OCI-LY1 (cell line): Measurements from ENCODE around the gene ERO1A.
A peak's percentile ranks its signal among the peaks of the same experiment; 100 is the strongest.
"Not testable (repeated sequence)": the region's sequence is repeated elsewhere in the genome, so short reads cannot be mapped to it uniquely, and the experiment has no call there.

Source experiments
- H2AFZ ChIP-seq: fragments of 200-600 bp; sonication (generic), shearing (Covaris generic); 2 replicates; pipeline ENCODE4 v1.6.0; 2014; ENCODE audit warnings: antibody characterized with exemption, mild to moderate bottlenecking, low read length
- H3F3A ChIP-seq: fragments of 200-600 bp; sonication (generic), shearing (Covaris generic); 2 replicates; pipeline ENCODE4 v1.6.0; 2014; ENCODE audit warnings: mild to moderate bottlenecking, antibody characterized with exemption, low read length, moderate library complexity; ENCODE audit not compliant: insufficient read depth
- H3K27ac ChIP-seq: fragments of 200-600 bp; sonication (generic); 2 replicates; pipeline ENCODE4 v1.5.1; 2014; ENCODE audit warnings: low read length, mixed run types, mild to moderate bottlenecking, low read depth; ENCODE audit not compliant: poor library complexity, severe bottlenecking
- H3K27me3 ChIP-seq: fragments of 200-600 bp; sonication (generic); 2 replicates; pipeline ENCODE4 v1.6.0; 2014; ENCODE audit warnings: antibody characterized with exemption, mild to moderate bottlenecking, low read length, moderate library complexity; ENCODE audit not compliant: insufficient read depth
- H3K36me3 ChIP-seq: fragments of 200-600 bp; sonication (generic); 2 replicates; pipeline ENCODE4 v1.6.1; 2014; ENCODE audit warnings: mild to moderate bottlenecking, antibody characterized with exemption, low read length, moderate library complexity, mixed read lengths; ENCODE audit not compliant: insufficient read depth
- H3K4me1 ChIP-seq: fragments of 200-600 bp; sonication (generic); 2 replicates; pipeline ENCODE4 v1.5.1; 2014; ENCODE audit warnings: mild to moderate bottlenecking, low read length, moderate library complexity; ENCODE audit not compliant: insufficient read depth, severe bottlenecking
- H3K4me2 ChIP-seq: fragments of 200-600 bp; sonication (generic), shearing (Covaris generic); 2 replicates; pipeline ENCODE4 v1.6.1; 2014; ENCODE audit warnings: low read length
- H3K4me3 ChIP-seq: fragments of 200-600 bp; sonication (generic); 2 replicates; pipeline ENCODE4 v1.5.1; 2014; ENCODE audit warnings: low read length, low read depth, mild to moderate bottlenecking, mixed read lengths; ENCODE audit not compliant: poor library complexity, severe bottlenecking
- H3K79me2 ChIP-seq: fragments of 200-600 bp; shearing (Covaris generic); 2 replicates; pipeline ENCODE4 v1.6.1; 2016; ENCODE audit warnings: mixed run types, low read length, mixed read lengths; ENCODE audit not compliant: insufficient read depth
- H3K9ac ChIP-seq: fragments of 200-600 bp; sonication (generic), shearing (Covaris generic); 2 replicates; pipeline ENCODE4 v1.6.1; 2014; ENCODE audit warnings: mild to moderate bottlenecking, low read length, mixed read lengths
- H3K9me2 ChIP-seq: fragments of 200-600 bp; sonication (generic), shearing (Covaris generic); 2 replicates; pipeline ENCODE4 v1.6.1; 2014; ENCODE audit warnings: low read depth, mild to moderate bottlenecking, low read length, mixed read lengths
- H3K9me3 ChIP-seq: fragments of 200-600 bp; shearing (Covaris generic); 2 replicates; pipeline ENCODE4 v1.6.1; 2014; ENCODE audit warnings: low read length, mixed read lengths
- H4K20me1 ChIP-seq: fragments of 200-600 bp; sonication (generic), shearing (Covaris generic); 2 replicates; pipeline ENCODE4 v1.6.0; 2016; ENCODE audit warnings: mild to moderate bottlenecking, low read length; ENCODE audit not compliant: insufficient read depth
- EZH2 ChIP-seq: fragments of 200-600 bp; sonication (generic), shearing (Covaris generic); IDR thresholded peaks from 2 replicates; pipeline ENCODE4 v1.8.0; 2017; ENCODE audit warnings: borderline replicate concordance, mixed run types, mild to moderate bottlenecking, antibody characterized with exemption, low read length, moderate library complexity, mixed read lengths
- TF ChIP-seq, protein P1 (sequence below): fragments of 200-600 bp; sonication (generic), shearing (Covaris generic); IDR thresholded peaks from 2 replicates; pipeline ENCODE4 v1.5.1; 2017; ENCODE audit warnings: mild to moderate bottlenecking, antibody characterized with exemption, low read length, moderate library complexity, mixed read lengths

ERO1A gene

DNA sequence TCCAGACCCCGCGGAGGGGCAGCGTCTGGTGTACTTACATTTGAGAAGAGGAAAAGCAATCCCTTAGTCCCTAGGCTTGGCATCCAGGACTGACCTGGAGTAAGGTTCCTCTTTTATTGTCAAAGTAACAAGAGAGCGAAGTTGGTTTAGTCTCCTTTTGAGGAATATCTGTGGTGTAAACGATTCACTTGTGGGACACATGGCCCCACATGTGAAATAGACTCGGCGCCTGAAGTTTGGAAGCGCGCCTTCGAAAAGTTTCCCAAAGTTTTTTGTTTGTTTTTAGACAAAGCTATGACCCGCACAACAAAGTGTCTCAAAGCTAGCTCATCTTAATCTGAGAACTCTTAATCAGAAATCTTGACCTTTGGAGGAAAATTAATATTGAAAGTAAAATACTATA is 35.4 kb upstream of the ERO1A start:
- Histone ChIP-seq H2AFZ (no peak overlapping the region), H4K20me1 (no peaks in the 10 kb centered on the region), H3K4me1 (peaks cover 9% of the 10 kb centered on the region), H3K9ac (peak overlapping the region; percentile 76), H3K9me2 (no peaks in the 10 kb centered on the region), H3K4me2 (peak overlapping the region; percentile 80), H3K27me3 (no peaks in the 10 kb centered on the region), H3K36me3 (peaks cover 41% of the 10 kb centered on the region), H3K4me3 (peak overlapping the region; percentile 77), H3F3A (no peaks in the 10 kb centered on the region), H3K27ac (peak overlapping the region; percentile 9), H3K9me3 (no peaks in the 10 kb centered on the region), H3K79me2 (peaks cover 14% of the 10 kb centered on the region)
- TF ChIP-seq EZH2, result no peak
- TF ChIP-seq, protein P1, sequence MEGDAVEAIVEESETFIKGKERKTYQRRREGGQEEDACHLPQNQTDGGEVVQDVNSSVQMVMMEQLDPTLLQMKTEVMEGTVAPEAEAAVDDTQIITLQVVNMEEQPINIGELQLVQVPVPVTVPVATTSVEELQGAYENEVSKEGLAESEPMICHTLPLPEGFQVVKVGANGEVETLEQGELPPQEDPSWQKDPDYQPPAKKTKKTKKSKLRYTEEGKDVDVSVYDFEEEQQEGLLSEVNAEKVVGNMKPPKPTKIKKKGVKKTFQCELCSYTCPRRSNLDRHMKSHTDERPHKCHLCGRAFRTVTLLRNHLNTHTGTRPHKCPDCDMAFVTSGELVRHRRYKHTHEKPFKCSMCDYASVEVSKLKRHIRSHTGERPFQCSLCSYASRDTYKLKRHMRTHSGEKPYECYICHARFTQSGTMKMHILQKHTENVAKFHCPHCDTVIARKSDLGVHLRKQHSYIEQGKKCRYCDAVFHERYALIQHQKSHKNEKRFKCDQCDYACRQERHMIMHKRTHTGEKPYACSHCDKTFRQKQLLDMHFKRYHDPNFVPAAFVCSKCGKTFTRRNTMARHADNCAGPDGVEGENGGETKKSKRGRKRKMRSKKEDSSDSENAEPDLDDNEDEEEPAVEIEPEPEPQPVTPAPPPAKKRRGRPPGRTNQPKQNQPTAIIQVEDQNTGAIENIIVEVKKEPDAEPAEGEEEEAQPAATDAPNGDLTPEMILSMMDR, result no peak

DNA sequence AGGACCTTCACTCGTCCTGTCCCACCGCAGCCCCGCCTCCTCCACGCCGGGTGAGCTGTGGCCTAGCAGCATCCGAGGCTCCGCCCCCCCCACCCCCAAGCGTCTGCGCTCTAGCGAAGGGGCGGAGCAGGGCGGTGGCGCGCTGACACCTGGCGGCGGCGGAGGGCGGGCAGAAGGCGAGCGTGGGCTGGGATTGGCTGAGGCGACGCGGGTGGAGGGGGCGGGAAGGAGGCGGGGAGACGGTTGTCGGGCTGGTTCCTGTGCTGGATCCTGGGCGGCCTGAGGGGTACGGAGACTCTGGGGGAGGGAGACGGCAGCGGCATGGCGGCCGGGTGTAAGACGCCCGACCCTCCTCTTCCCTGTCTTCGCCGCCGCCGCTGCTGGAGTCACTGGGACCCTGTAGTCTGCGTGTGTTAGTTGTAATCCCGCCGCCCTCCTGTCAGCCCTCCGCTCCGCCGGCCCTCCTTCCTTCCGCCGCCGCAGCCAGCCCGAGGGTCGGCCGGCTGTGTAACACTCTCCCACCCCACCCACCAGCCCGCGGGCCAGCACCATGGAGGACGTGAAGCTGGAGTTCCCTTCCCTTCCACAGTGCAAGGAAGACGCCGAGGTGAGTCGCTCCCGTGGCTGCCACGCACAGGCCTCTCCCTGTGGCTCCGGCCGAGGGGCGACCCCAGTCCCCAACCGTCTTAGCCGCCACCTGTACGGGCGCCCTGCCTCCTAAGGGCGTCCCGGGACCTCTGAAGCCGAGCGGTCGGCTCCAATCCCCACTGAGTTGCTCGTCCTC is 34.8 kb upstream of the ERO1A start, which contains the start of gene STYX:
STYX (plus strand) TSS at position 242 of the 784 bp plus-strand sequence; CDS start at position 551, 309 bp downstream.
- Histone ChIP-seq H3K27ac (peak within 1 kb of the TSS; percentile 9), H3K4me1 (peaks cover 9% of the 10 kb centered on the region), H2AFZ (no peak within 1 kb of the TSS), H3K9me3 (no peaks in the 10 kb centered on the region), H3K27me3 (no peaks in the 10 kb centered on the region), H3K4me3 (peak within 1 kb of the TSS; percentile 77), H3K4me2 (peak within 1 kb of the TSS; percentile 80), H3K9me2 (no peaks in the 10 kb centered on the region), H3K9ac (peak within 1 kb of the TSS; percentile 76), H3K79me2 (peaks cover 14% of the 10 kb centered on the region), H3K36me3 (peaks cover 47% of the 10 kb centered on the region), H3F3A (no peaks in the 10 kb centered on the region), H4K20me1 (no peaks in the 10 kb centered on the region)
- TF ChIP-seq, protein P1, result no peak
- no peak for TF ChIP-seq EZH2

DNA sequence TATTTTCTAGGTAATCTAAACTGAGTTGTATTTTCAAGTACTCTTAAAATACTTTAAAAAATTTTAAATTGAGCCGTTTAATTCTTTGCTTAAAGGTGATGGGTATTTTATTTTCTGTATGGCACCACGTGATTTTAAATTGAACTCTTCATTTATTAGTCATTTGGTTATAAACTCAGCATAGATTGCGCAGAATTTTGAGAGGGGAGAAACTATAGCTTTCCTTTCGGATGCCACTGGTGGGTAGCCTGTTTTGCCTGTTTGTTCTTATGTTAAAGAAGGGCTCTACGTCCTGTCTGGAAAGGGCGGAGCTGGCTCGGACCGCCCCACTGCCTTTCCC is 34.2 kb upstream of the ERO1A start:
- H3F3A ChIP-seq, result no peaks in the 10 kb centered on the region
- peak overlapping the region; percentile 50 for H3K4me2 ChIP-seq
- H3K9me2 ChIP-seq, result no peaks in the 10 kb centered on the region
- H3K36me3 ChIP-seq, result peaks cover 52% of the 10 kb centered on the region
- peaks cover 9% of the 10 kb centered on the region for H3K4me1 ChIP-seq
- no peaks in the 10 kb centered on the region for H3K27me3 ChIP-seq
- H3K9me3 ChIP-seq, result no peaks in the 10 kb centered on the region
- H4K20me1 ChIP-seq, result no peaks in the 10 kb centered on the region
- no peak overlapping the region for H3K27ac ChIP-seq
- peak overlapping the region; percentile 20; the same call in 1 of the 2 replicates for H3K9ac ChIP-seq
- TF ChIP-seq EZH2, result no peak
- TF ChIP-seq, protein P1, result no peak
- H3K4me3 ChIP-seq, result peak overlapping the region; percentile 77
- H2AFZ ChIP-seq, result no peak overlapping the region
- peaks cover 14% of the 10 kb centered on the region for H3K79me2 ChIP-seq

GRCh38 chr14:52729035-52729434 is 33.7 kb upstream of the ERO1A start:
- H2AFZ ChIP-seq, H3K9ac ChIP-seq, H4K20me1 ChIP-seq, H3K4me1 ChIP-seq, H3K4me3 ChIP-seq, H3F3A ChIP-seq, H3K9me3 ChIP-seq, H3K9me2 ChIP-seq, H3K27me3 ChIP-seq, H3K4me2 ChIP-seq, H3K27ac ChIP-seq: not testable (repeated sequence)
- peaks cover 52% of the 10 kb centered on the region for H3K36me3 ChIP-seq
- peaks cover 14% of the 10 kb centered on the region for H3K79me2 ChIP-seq

GRCh38 chr14:52727509-52727908 is 32.2 kb upstream of the ERO1A start:
- peaks cover 54% of the 10 kb centered on the region for H3K36me3 ChIP-seq
- not testable (repeated sequence) for H3K9ac ChIP-seq, H3K4me2 ChIP-seq, H3K9me3 ChIP-seq, H3K4me3 ChIP-seq, H3K9me2 ChIP-seq, H3F3A ChIP-seq, H2AFZ ChIP-seq, H3K27ac ChIP-seq, H4K20me1 ChIP-seq, H3K27me3 ChIP-seq
- H3K79me2 ChIP-seq, result peaks cover 14% of the 10 kb centered on the region
- H3K4me1 ChIP-seq, result peaks cover 12% of the 10 kb centered on the region
